Measurements from ENCODE around the gene RND1. TPM values are rescaled to one million over a fixed set of nuclear protein-coding genes. Genes with fewer than 3 reads are reported as not detected.
A peak's percentile ranks its signal among the peaks of the same experiment; 100 is the strongest.

RND1 gene
- total RNA-seq, 2 experiments from 2014 or later: 4.8 to 5.7 TPM

DNA sequence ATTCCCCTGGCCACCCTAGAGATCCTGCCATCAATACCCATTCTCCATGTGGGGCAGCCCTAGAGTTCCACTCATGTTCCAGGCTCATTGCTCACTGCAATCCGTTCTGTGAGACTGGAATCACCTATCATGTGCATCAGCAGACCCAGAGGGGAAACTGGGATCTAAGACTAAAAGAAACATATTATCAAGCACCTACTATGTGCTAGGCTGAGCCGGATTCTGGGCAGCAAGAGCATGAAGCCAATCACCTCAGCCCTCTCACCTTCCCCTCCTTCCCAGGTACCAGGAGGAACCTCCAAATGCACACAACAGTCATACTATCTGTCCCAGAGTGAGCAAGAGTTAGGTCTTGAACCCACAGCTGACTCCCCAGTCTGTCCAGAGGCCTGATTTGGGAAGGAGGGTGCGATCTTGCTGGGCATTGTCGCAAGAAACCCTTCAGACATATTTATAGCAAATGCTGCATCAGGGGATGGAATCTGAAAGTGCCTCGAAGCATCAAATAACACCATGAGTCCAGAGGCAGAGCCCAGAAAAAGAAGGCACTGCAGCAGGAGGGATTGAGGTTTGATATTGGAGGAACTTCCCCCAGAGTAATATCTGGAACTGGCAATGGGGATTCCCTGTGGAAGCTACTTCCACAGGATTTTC, 54.1 kb downstream of the RND1 start:
- Mint-ChIP-seq H3K36me3 (ENCODE audit: low read depth) (no peaks in the 10 kb centered on the region), H3K4me3 (peak overlapping the region; percentile 71), H3K4me1 (ENCODE audit: low read depth) (peaks cover 22% of the 10 kb centered on the region), H3K9me3 (no peaks in the 10 kb centered on the region), H3K27me3 (no peaks in the 10 kb centered on the region), H3K27ac (no peak overlapping the region)
- no peaks in the 10 kb centered on the region for H3K9me3 ChIP-seq (ENCODE audit: control insufficient read depth in 1 of 2, insufficient read depth in 1 of 2, low read length in 2 of 2)
- H3K27me3 ChIP-seq (ENCODE audit: control insufficient read depth in 1 of 2, insufficient read depth in 2 of 2, low read length in 2 of 2): no peaks in the 10 kb centered on the region
- CTCF ChIA-PET: interaction anchor here (1.4 kb wide), 1 partner anchor 16 kb away, joined by 3 read pairs; no protein-coding TSS in a partner anchor
- H3K4me1 ChIP-seq (ENCODE audit: insufficient read depth, low read length): peaks cover 28% of the 10 kb centered on the region
- intact Hi-C loops (cut with DNase I, micrococcal nuclease): no loop called here
- no peaks in the 10 kb centered on the region for H3K36me3 ChIP-seq (ENCODE audit: insufficient read depth, low read length)
- no peak for TF ChIP-seq CTCF (IDR thresholded peaks at IDR 0.05)
- peak overlapping the region in 1 of 2 donors; percentile 13 for H3K27ac ChIP-seq (ENCODE audit: low read depth in 1 of 2, low read length in 2 of 2)
- H3K4me3 ChIP-seq (ENCODE audit: low read length): no peak overlapping the region
- POLR2A ChIA-PET: no interaction called here
- DNase-seq: no peak
- no peak for ATAC-seq (ENCODE audit: poor library complexity)

DNA sequence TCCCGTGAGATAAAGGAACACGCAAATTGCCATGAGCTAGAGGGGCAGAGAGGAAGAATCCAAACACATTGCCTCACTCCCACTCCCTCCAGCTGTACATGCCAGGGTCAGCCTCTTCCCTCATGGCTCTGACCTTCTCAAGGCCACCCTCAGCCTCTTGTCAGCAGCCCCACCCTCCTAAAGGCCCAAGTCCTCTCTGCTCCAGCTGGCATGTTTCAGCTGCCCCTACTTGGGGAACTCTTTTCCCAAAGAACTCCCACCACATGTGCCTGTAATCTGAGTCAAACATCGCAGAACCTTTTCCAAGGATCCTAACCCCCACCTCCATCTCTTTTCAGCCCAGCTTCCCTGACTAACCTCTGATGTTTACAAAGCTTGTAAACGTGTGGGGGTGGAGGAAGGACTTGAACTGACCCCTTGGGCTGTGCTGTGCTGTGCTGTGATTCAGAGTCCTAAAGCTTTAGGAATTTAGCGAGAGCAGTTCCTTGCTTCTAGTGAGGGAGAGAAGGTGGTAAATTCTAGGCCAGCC, 54.7 kb downstream of the RND1 start:
- Histone ChIP-seq H3K9me3 (ENCODE audit: control insufficient read depth in 1 of 2, insufficient read depth in 1 of 2, low read length in 2 of 2) (no peaks in the 10 kb centered on the region), H3K27me3 (ENCODE audit: control insufficient read depth in 1 of 2, insufficient read depth in 2 of 2, low read length in 2 of 2) (no peaks in the 10 kb centered on the region), H3K4me1 (ENCODE audit: insufficient read depth, low read length) (peaks cover 22% of the 10 kb centered on the region), H3K4me3 (ENCODE audit: low read length) (no peak overlapping the region), H3K36me3 (ENCODE audit: insufficient read depth, low read length) (no peaks in the 10 kb centered on the region), H3K27ac (ENCODE audit: low read depth in 1 of 2, low read length in 2 of 2) (no peak overlapping the region)
- no peaks in the 10 kb centered on the region for H3K9me3 Mint-ChIP-seq
- DNase-seq (no peak), ATAC-seq (ENCODE audit: poor library complexity) (no peak)
- no peaks in the 10 kb centered on the region for H3K27me3 Mint-ChIP-seq
- TF ChIP-seq CTCF (IDR thresholded peaks at IDR 0.05): no peak
- no peaks in the 10 kb centered on the region for H3K36me3 Mint-ChIP-seq (ENCODE audit: low read depth)
- intact Hi-C loops (cut with DNase I, micrococcal nuclease): no loop called here
- no peak overlapping the region for H3K4me3 Mint-ChIP-seq
- H3K4me1 Mint-ChIP-seq (ENCODE audit: low read depth): peaks cover 16% of the 10 kb centered on the region
- H3K27ac Mint-ChIP-seq: no peak overlapping the region
- ChIA-PET POLR2A (no interaction called here), CTCF (interaction anchor here (1.4 kb wide), 1 partner anchor 15 kb away, joined by 3 read pairs; no protein-coding TSS in a partner anchor)

GRCh38 chr12:48807981-48808380, 57.7 kb downstream of the RND1 start:
- no peaks in the 10 kb centered on the region for H3K36me3 Mint-ChIP-seq (ENCODE audit: low read depth)
- H3K4me3 ChIP-seq (ENCODE audit: low read length): no peak overlapping the region
- H3K4me1 ChIP-seq (ENCODE audit: insufficient read depth, low read length): no peaks in the 10 kb centered on the region
- no peak overlapping the region for H3K27ac ChIP-seq (ENCODE audit: low read depth in 1 of 2, low read length in 2 of 2)
- no peak overlapping the region for H3K27ac Mint-ChIP-seq
- ChIA-PET POLR2A (no interaction called here), CTCF (no interaction called here)
- intact Hi-C loops (cut with DNase I, micrococcal nuclease): no loop called here
- H3K9me3 ChIP-seq (ENCODE audit: control insufficient read depth in 1 of 2, insufficient read depth in 1 of 2, low read length in 2 of 2): no peaks in the 10 kb centered on the region
- no peaks in the 10 kb centered on the region for H3K27me3 Mint-ChIP-seq
- no peak for ATAC-seq (ENCODE audit: poor library complexity)
- DNase-seq: no peak
- no peak overlapping the region for H3K4me3 Mint-ChIP-seq
- peaks cover 10% of the 10 kb centered on the region for H3K4me1 Mint-ChIP-seq (ENCODE audit: low read depth)
- no peaks in the 10 kb centered on the region for H3K36me3 ChIP-seq (ENCODE audit: insufficient read depth, low read length)
- no peaks in the 10 kb centered on the region for H3K9me3 Mint-ChIP-seq
- TF ChIP-seq CTCF (IDR thresholded peaks at IDR 0.05): no peak
- H3K27me3 ChIP-seq (ENCODE audit: control insufficient read depth in 1 of 2, insufficient read depth in 2 of 2, low read length in 2 of 2): no peaks in the 10 kb centered on the region

Other genes starting within 250 kb of the RND1 start
- 100 to 1,000 TPM; 142 to 144 TPM for gene KANSL2, start 183.6 kb downstream of the RND1 start, total RNA-seq
- gene CCNT1, start 149.2 kb downstream of the RND1 start, total RNA-seq: 100 to 1,000 TPM; 150 TPM
- gene ADCY6, start 76.8 kb downstream of the RND1 start, total RNA-seq: not detected
- 1 to 10 TPM; 3.9 to 5.7 TPM for gene CACNB3, start 47.4 kb downstream of the RND1 start, total RNA-seq
- 10 to 100 TPM; 69.4 to 76.5 TPM for gene DDX23, start 13.7 kb downstream of the RND1 start, total RNA-seq
- 10 to 100 TPM; 82.3 to 85.9 TPM for gene FKBP11, start 59.6 kb upstream of the RND1 start, total RNA-seq
- gene ARF3, start 91.6 kb upstream of the RND1 start, total RNA-seq: 10 to 100 TPM; 32.0 to 34.6 TPM
- 10 to 100 TPM; 10.8 TPM for gene WNT10B, start 105.9 kb upstream of the RND1 start, total RNA-seq
- gene WNT1, start 112.5 kb upstream of the RND1 start, total RNA-seq: 1 to 10 TPM; 1.8 to 2.7 TPM
- gene DDN, start 133.5 kb upstream of the RND1 start, total RNA-seq: under 1 TPM; 0.30 to 0.47 TPM
- gene PRKAG1, start 152.9 kb upstream of the RND1 start, total RNA-seq: 10 to 100 TPM; 34.6 to 38.2 TPM
- 100 to 1,000 TPM; 107 to 110 TPM for gene KMT2D, start 194.9 kb upstream of the RND1 start, total RNA-seq
- gene RHEBL1, start 204.1 kb upstream of the RND1 start, total RNA-seq: 1 to 10 TPM; 5.1 to 6.0 TPM
- gene DHH, start 228.9 kb upstream of the RND1 start, total RNA-seq: 1 to 10 TPM in 1 of 2 experiments, under 1 TPM in 1; 0.71 to 1.1 TPM
- 100 to 1,000 TPM; 401 to 418 TPM for gene LMBR1L, start 245.0 kb upstream of the RND1 start, total RNA-seq

Measured in CD4-positive, alpha-beta T cell (primary cell).